GM10248 (cell line): ENCODE results near the gene ACOXL.

ENCODE experiments used
- CTCF ChIA-PET: fragments of 300-600 bp; sonication (Branson Sonifier 250); formaldehyde crosslinking; extraction: SDS; loops from one replicate; lab custom pipeline; 2021; ENCODE audit warnings: antibody characterized with exemption; lab: Yijun Ruan, JAX
- POLR2A ChIA-PET: fragments of 350-650 bp; sonication (Branson Sonifier 250); formaldehyde crosslinking; extraction: SDS; loops from one replicate; lab custom pipeline; 2020; ENCODE audit warnings: antibody characterized with exemption; lab: Yijun Ruan, JAX
- DNase-seq: peaks from one replicate; pipeline ENCODE4 v3.0.0; 2012; ENCODE audit errors: extremely low spot score
- TF ChIP-seq, protein P1 (sequence below): IDR thresholded peaks from 2 replicates; pipeline ENCODE4 v1.5.1; 2012; ENCODE audit warnings: mild to moderate bottlenecking, low read depth; ENCODE audit errors: extremely low read depth, missing control alignments, control extremely low read depth

The ACOXL gene

DNA sequence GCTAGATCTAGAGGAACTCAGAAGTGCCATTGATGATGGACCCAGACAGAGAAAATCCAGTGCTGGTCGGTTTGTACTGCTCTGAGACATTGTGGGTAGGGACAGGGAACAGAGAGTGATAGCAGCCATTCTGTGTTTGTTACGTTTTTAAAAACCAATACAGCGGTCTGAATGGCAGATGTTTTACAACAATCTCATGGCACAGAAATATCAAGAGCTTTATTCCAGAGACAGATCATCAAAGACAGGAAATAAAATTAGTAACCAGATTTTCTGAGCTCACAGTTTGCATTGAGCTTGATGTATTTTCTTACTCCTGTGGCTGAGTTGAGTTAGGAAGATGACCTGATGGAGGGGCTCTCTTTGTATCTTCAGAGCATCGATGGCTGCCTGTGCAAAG, 273.4 kb downstream of the ACOXL start:
- CTCF ChIA-PET, result interaction anchor here (1.0 to 1.2 kb wide), 2 partner anchors 10 to 224 kb away, joined by 3 to 4 read pairs; no protein-coding TSS in a partner anchor
- TF ChIP-seq, protein P1, sequence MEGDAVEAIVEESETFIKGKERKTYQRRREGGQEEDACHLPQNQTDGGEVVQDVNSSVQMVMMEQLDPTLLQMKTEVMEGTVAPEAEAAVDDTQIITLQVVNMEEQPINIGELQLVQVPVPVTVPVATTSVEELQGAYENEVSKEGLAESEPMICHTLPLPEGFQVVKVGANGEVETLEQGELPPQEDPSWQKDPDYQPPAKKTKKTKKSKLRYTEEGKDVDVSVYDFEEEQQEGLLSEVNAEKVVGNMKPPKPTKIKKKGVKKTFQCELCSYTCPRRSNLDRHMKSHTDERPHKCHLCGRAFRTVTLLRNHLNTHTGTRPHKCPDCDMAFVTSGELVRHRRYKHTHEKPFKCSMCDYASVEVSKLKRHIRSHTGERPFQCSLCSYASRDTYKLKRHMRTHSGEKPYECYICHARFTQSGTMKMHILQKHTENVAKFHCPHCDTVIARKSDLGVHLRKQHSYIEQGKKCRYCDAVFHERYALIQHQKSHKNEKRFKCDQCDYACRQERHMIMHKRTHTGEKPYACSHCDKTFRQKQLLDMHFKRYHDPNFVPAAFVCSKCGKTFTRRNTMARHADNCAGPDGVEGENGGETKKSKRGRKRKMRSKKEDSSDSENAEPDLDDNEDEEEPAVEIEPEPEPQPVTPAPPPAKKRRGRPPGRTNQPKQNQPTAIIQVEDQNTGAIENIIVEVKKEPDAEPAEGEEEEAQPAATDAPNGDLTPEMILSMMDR, result no peak
- no peak for DNase-seq
- POLR2A ChIA-PET, result no interaction called here

DNA sequence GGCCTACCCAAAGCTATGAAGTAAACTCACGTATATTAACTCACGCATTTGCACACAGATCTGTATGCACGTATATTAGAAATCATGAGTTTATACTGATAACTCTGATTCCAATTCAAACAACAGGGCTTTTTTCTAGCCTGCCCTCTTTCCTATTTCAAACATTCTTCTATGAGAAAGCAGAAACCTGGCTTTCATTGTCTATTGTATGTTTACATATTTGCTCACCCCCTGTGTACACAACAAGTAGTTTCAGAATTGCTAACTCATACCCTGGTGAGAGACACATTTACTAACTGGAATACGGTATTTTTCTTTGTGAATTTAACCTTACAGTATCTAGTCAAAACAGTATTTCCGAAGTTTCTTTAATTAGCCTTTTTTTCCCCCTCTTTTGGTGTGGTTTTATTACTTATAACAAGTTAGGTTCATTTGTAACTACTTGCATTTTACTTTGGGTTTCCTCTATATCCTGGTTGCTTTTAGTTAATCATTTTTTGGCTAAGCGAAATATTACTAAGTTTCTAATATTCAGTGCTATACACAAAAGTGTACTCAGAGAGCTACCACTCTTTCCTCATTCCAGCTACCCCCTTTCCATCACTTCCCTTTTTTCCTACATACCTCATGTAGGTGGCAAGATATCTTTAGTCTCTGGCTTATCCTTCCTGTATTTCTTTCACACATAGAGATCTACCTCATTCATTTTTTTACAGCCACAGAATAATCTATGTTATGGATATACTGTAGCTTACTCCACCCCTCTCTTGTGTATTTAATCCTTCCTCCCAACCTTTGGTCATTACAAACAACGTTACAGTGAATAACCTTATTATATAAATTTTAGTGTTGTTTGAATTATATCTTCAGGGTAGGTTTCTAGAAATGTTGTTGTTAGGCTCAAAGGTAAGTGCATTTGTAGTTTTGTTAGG, 275.6 kb downstream of the ACOXL start:
- TF ChIP-seq, protein P1, result no peak
- no peak for DNase-seq
- CTCF ChIA-PET, result no interaction called here
- POLR2A ChIA-PET, result no interaction called here

DNA sequence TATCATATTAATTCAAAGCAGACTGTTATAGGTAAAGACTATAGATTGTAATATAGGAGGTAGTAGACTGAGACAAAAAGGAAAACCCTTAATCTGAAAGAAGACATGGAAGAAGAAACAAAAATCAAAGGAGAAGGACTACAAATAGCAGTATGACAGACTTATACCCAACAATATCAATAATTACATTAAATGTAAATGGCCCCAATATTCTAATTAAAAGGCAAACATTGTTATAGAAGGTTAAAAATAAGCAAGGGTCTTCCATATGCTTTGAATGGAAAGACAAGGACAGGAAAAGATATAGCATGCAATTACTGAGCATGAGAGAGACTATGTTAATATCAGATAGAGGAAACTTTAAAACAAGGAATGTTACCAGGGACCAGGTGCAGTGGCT, 278.8 kb downstream of the ACOXL start:
- TF ChIP-seq, protein P1, result no peak
- no peak for DNase-seq
- CTCF ChIA-PET, result interaction anchor here (0.9 kb wide), 1 partner anchor 12 kb away, joined by 3 read pairs; no protein-coding TSS in a partner anchor
- POLR2A ChIA-PET, result no interaction called here

DNA sequence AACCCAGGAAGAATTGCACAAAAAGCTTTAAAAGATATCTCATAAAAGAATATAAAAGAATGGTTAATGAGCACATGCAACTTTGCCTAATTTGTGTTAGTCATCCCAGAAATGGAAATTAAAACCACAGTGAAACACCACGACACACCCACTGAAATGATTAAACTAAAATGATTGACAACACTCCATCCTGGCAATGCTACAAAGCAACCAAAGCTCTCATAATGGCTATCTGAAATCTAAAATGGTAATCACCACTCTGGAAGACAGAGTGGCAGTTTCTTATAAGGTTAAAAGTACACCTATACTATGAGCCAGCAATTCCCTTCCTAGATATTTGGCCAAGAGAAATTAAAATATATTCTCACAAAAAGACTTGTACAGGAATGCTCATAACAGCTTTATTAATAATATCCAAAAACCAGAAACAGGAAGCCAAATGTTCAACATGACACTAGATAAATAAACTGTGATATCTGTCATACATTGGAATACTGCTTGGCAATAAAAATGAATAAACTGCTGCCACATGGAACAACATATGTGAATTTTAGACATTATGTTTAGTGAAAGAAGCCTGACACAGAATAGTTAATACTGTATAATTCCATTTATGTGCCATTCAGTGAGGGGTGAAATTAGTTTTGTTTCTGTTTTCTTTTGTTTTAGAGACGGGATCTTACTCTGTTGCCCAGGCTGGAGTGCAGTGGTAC, 283.1 kb downstream of the ACOXL start:
- ChIA-PET POLR2A (no interaction called here), CTCF (interaction anchor here (1.0 to 1.6 kb wide), 3 partner anchors 9 to 61 kb away, joined by 4 to 5 read pairs (median 4); no protein-coding TSS in a partner anchor)
- DNase-seq, result no peak
- TF ChIP-seq, protein P1, result no peak

DNA sequence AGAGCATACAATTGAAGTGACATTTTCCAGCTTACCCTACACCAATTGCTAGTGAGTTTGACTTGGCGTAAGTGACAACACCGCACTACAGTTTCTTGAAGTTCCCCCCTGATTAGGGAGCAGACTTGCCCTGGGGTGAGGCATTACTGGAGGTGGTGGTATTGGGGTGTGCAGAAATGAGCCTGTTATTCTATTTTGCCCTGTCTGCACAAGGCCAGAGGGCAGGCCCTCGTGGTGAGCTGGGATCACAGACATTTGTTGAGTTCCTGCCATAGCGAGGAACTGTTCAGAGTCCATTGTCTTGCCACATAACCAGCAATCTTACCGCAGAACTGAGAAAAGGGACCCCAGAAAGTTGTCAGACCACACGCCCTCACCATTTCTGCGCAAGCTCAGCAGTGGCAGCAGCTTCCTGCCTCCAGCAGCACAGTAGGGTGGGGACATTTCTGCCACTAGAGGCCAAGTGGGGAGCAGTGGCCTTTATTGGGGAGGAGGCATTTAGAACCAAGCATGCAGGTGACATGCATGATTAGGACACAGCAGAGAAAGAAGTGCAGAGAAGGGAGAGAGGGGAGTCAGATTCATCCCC, 284.8 kb downstream of the ACOXL start:
- CTCF ChIA-PET, result no interaction called here
- POLR2A ChIA-PET, result no interaction called here

DNA sequence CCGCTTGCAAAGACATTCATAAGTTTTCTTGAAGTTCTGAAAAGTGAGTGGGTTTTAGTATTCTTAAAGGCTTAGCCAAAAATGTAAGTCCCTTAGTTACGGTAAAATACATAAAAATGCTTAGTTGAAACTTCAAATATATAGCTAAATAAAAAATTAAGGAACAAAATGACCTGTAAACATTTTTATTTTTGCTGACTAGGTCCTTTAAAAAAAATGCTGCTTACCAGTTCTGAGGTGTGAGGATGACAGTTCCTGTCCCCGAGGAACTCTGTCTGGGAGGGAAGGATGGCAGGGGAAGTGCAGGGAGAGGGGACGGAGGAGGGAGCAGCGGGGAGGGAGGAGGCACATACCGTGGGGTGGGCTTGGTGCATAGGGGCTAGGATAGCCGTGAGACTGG, 285.5 kb downstream of the ACOXL start:
- POLR2A ChIA-PET, result no interaction called here
- TF ChIP-seq, protein P1, result no peak
- CTCF ChIA-PET, result no interaction called here
- DNase-seq, result no peak

More for the DNA sequence above, 284.8 kb downstream of the ACOXL start:
- TF ChIP-seq, protein P1, result no peak
- no peak for DNase-seq
